ENCODE data around the gene BCAP29. TPM values are rescaled to one million over a fixed set of nuclear protein-coding genes. Genes with fewer than 3 reads are reported as not detected.

BCAP29 gene
- total RNA-seq, 2 donors from 2014 or later, result 39.5 to 46.0 TPM

DNA sequence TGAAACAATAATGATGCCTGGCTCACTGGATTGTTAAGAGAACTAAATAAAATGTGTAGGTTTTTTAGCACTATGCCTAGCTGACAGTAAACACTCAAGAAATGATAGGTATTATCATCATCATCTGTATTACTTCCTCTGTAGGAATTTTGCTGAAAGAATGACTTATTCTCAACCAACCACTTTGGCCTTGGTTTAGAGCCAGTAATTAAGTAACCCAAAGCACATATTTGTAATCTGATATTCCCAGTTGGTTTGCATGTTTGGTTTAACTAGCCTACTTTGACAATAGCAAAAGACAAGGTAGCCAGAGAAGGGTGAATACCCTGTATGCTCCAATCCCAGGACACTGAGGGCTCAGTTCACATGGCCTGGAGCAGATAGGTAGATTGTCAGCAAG, 34.4 kb downstream of the BCAP29 start:
- no peak for DNase-seq
- H3K9me3 Mint-ChIP-seq, result no peaks in the 10 kb centered on the region
- TF ChIP-seq, protein P1, sequence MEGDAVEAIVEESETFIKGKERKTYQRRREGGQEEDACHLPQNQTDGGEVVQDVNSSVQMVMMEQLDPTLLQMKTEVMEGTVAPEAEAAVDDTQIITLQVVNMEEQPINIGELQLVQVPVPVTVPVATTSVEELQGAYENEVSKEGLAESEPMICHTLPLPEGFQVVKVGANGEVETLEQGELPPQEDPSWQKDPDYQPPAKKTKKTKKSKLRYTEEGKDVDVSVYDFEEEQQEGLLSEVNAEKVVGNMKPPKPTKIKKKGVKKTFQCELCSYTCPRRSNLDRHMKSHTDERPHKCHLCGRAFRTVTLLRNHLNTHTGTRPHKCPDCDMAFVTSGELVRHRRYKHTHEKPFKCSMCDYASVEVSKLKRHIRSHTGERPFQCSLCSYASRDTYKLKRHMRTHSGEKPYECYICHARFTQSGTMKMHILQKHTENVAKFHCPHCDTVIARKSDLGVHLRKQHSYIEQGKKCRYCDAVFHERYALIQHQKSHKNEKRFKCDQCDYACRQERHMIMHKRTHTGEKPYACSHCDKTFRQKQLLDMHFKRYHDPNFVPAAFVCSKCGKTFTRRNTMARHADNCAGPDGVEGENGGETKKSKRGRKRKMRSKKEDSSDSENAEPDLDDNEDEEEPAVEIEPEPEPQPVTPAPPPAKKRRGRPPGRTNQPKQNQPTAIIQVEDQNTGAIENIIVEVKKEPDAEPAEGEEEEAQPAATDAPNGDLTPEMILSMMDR (conservative IDR thresholded peaks at IDR 0.05), result no peak
- peaks cover 25% of the 10 kb centered on the region for H3K36me3 Mint-ChIP-seq (ENCODE audit: low read depth)
- Histone ChIP-seq H3K27ac (ENCODE audit: low read depth, low read length) (no peak overlapping the region), H3K9me3 (ENCODE audit: control insufficient read depth, low read length) (no peaks in the 10 kb centered on the region), H3K27me3 (ENCODE audit: control insufficient read depth, insufficient read depth, low read length, poor library complexity, severe bottlenecking) (no peaks in the 10 kb centered on the region), H3K4me3 (ENCODE audit: low read length) (no peak overlapping the region), H3K36me3 (ENCODE audit: control insufficient read depth, insufficient read depth, low read length) (peaks cover 49% of the 10 kb centered on the region), H3K4me1 (ENCODE audit: control insufficient read depth, insufficient read depth, low read length) (no peaks in the 10 kb centered on the region), H3K9ac (ENCODE audit: extremely low read depth, low read length, poor library complexity, severe bottlenecking) (no peak overlapping the region)
- H3K4me3 Mint-ChIP-seq, result no peak overlapping the region
- peaks cover 3% of the 10 kb centered on the region for H3K4me1 Mint-ChIP-seq
- no peaks in the 10 kb centered on the region for H3K27me3 Mint-ChIP-seq (ENCODE audit: insufficient read depth)
- H3K27ac Mint-ChIP-seq, result no peak overlapping the region

DNA sequence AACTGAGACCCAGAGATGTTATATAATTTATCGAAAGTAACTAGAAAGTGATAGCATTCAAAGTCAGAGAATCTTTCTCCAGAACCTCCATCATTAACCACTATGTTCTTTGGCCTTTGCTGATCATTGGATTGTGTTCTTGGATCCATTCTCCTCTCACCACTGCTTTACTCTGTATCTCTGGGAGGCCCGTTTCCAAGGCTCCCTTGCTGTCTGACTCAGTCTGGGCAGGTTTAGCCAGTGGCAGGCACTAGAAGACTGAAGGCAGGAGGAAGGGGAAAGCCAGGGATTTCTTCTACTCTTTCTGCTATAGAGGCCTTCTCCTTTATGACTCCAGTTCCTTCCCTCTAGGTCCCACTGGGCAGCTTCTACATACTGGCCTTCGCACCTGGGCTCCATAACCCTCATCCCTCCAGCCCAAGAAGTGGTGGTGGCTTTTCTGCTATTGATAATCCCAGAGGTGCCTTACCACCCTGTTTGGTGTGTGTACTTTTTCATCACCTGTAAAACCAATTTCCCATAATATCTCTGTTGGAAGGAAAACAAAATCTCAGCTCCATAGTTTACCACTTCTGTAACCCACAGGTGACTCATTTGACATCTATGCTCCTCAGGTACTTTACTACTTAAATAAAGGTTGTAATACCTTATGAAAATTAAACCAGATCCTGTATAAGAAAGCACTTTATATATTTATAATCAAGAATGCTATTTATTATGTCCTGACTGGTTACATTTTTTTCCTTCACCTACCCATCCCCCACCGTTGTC, 36.0 kb downstream of the BCAP29 start:
- Histone ChIP-seq H3K4me1 (ENCODE audit: control insufficient read depth, insufficient read depth, low read length) (no peaks in the 10 kb centered on the region), H3K9me3 (ENCODE audit: control insufficient read depth, low read length) (no peaks in the 10 kb centered on the region), H3K27ac (ENCODE audit: low read depth, low read length) (no peak overlapping the region), H3K4me3 (ENCODE audit: low read length) (no peak overlapping the region), H3K36me3 (ENCODE audit: control insufficient read depth, insufficient read depth, low read length) (peaks cover 49% of the 10 kb centered on the region), H3K27me3 (ENCODE audit: control insufficient read depth, insufficient read depth, low read length, poor library complexity, severe bottlenecking) (no peaks in the 10 kb centered on the region), H3K9ac (ENCODE audit: extremely low read depth, low read length, poor library complexity, severe bottlenecking) (no peak overlapping the region)
- TF ChIP-seq, protein P1 (conservative IDR thresholded peaks at IDR 0.05), result no peak
- no peak for DNase-seq
- peaks cover 3% of the 10 kb centered on the region for H3K4me1 Mint-ChIP-seq
- no peak overlapping the region for H3K27ac Mint-ChIP-seq
- no peaks in the 10 kb centered on the region for H3K9me3 Mint-ChIP-seq
- no peaks in the 10 kb centered on the region for H3K27me3 Mint-ChIP-seq (ENCODE audit: insufficient read depth)
- 89 to 94% methylated on average over 1 to 4 of the region's 4 CpGs for WGBS, 2 experiments (ENCODE audit: insufficient coverage in 1 of 2, insufficient read length in 1 of 2)
- peaks cover 25% of the 10 kb centered on the region for H3K36me3 Mint-ChIP-seq (ENCODE audit: low read depth)
- no peak overlapping the region for H3K4me3 Mint-ChIP-seq

DNA sequence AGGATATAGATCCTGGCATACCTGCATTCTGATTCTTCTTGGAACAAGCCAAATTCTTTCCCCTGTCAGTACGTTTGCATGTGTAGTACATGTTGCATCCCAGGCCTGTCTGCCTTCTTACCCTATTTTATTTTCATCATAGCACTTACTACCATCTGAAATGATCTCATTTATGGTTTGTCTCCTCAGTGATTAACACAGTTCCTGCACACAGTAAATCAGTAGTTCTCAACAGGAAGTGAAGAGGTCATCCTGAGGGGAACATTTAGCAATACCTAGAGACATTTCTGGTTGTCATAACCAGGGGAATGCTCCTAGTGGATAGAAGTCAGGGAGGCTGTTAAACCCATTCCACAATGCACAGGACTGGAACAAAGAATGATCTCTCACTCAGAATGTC, 42.4 kb downstream of the BCAP29 start:
- TF ChIP-seq, protein P1 (conservative IDR thresholded peaks at IDR 0.05), result no peak
- Histone ChIP-seq H3K4me1 (ENCODE audit: control insufficient read depth, insufficient read depth, low read length) (no peaks in the 10 kb centered on the region), H3K4me3 (ENCODE audit: low read length) (no peak overlapping the region), H3K9ac (ENCODE audit: extremely low read depth, low read length, poor library complexity, severe bottlenecking) (no peak overlapping the region), H3K27ac (ENCODE audit: low read depth, low read length) (no peak overlapping the region), H3K27me3 (ENCODE audit: control insufficient read depth, insufficient read depth, low read length, poor library complexity, severe bottlenecking) (no peaks in the 10 kb centered on the region), H3K36me3 (ENCODE audit: control insufficient read depth, insufficient read depth, low read length) (peaks cover 27% of the 10 kb centered on the region), H3K9me3 (ENCODE audit: control insufficient read depth, low read length) (no peaks in the 10 kb centered on the region)
- H3K27me3 Mint-ChIP-seq (ENCODE audit: insufficient read depth), result no peaks in the 10 kb centered on the region
- H3K4me3 Mint-ChIP-seq, result no peak overlapping the region
- H3K27ac Mint-ChIP-seq, result no peak overlapping the region
- H3K36me3 Mint-ChIP-seq (ENCODE audit: low read depth), result no peaks in the 10 kb centered on the region
- no peaks in the 10 kb centered on the region for H3K9me3 Mint-ChIP-seq
- WGBS, 2 experiments (ENCODE audit: insufficient coverage in 1 of 2, insufficient read length in 1 of 2), result 89 to 91% methylated on average over 1 of the region's 1 CpG
- no peak for DNase-seq
- no peaks in the 10 kb centered on the region for H3K4me1 Mint-ChIP-seq
